MM.1S (cell line): ENCODE measurements around the gene CA10.

Source experiments
- DNase-seq: peaks from one replicate; pipeline ENCODE4 v3.0.0-alpha.2; 2015
- H2AFZ ChIP-seq: fragments of 300-600 bp; sonication (generic); 2 replicates; pipeline ENCODE4 v1.6.0; 2016; ENCODE audit warnings: antibody characterized with exemption, low read length
- H3F3A ChIP-seq: fragments of 300-600 bp; sonication (generic); 2 replicates; pipeline ENCODE4 v1.6.1; 2016; ENCODE audit warnings: mild to moderate bottlenecking, antibody characterized with exemption, low read length, moderate library complexity, mixed read lengths; ENCODE audit not compliant: insufficient read depth
- H3K27ac ChIP-seq: fragments of 300-600 bp; sonication (generic); 2 replicates; pipeline ENCODE4 v1.5.1; 2016; ENCODE audit warnings: mild to moderate bottlenecking, low read length
- H3K27me3 ChIP-seq: fragments of 300-600 bp; sonication (generic); replicated peaks from 2 replicates; pipeline ENCODE4 v1.6.0; 2016; ENCODE audit warnings: low read length; ENCODE audit not compliant: insufficient read depth
- H3K36me3 ChIP-seq: fragments of 300-600 bp; sonication (generic); replicated peaks from 2 replicates; pipeline ENCODE4 v1.6.1; 2016; ENCODE audit warnings: mild to moderate bottlenecking, low read length, mixed read lengths; ENCODE audit not compliant: insufficient read depth
- H3K4me1 ChIP-seq: fragments of 300-600 bp; sonication (generic); 2 replicates; pipeline ENCODE4 v1.6.1; 2016; ENCODE audit warnings: low read length, mixed read lengths
- H3K4me2 ChIP-seq: fragments of 300-600 bp; sonication (generic); 2 replicates; pipeline ENCODE4 v1.6.0; 2016; ENCODE audit warnings: low read depth, low read length
- H3K4me3 ChIP-seq: fragments of 300-600 bp; sonication (generic); 2 replicates; pipeline ENCODE4 v1.5.1; 2016; ENCODE audit warnings: low read length, mixed read lengths
- H3K79me2 ChIP-seq: fragments of 300-600 bp; sonication (generic); 2 replicates; pipeline ENCODE4 v1.6.1; 2016; ENCODE audit warnings: mixed run types, low read length, mixed read lengths
- H3K9ac ChIP-seq: fragments of 300-600 bp; sonication (generic); 2 replicates; pipeline ENCODE4 v1.6.1; 2016; ENCODE audit warnings: low read length, mixed read lengths
- H3K9me2 ChIP-seq: fragments of 300-600 bp; sonication (generic); replicated peaks from 2 replicates; pipeline ENCODE4 v1.6.1; 2016; ENCODE audit warnings: mild to moderate bottlenecking, low read length, mixed read lengths; ENCODE audit not compliant: insufficient read depth
- H3K9me3 ChIP-seq: fragments of 300-600 bp; sonication (generic); replicated peaks from 2 replicates; pipeline ENCODE4 v1.6.1; 2016; ENCODE audit warnings: mild to moderate bottlenecking, low read length, mixed read lengths; ENCODE audit not compliant: insufficient read depth
- H4K20me1 ChIP-seq: fragments of 300-600 bp; sonication (generic); 2 replicates; pipeline ENCODE4 v1.6.1; 2016; ENCODE audit warnings: mild to moderate bottlenecking, low read length, moderate library complexity, mixed read lengths; ENCODE audit not compliant: insufficient read depth
- CTCF ChIP-seq: fragments of 300-600 bp; sonication (generic); IDR thresholded peaks from 2 replicates; pipeline ENCODE4 v1.5.1; 2016; ENCODE audit warnings: antibody characterized with exemption, low read length, mixed read lengths
- EZH2 ChIP-seq: fragments of 300-600 bp; sonication (generic); optimal IDR thresholded peaks from 2 replicates; pipeline ENCODE3; 2017; ENCODE audit warnings: low read depth, mild to moderate bottlenecking, antibody characterized with exemption, low read length, mixed read lengths
- EZH2phosphoT487 ChIP-seq: fragments of 300-600 bp; sonication (generic); IDR thresholded peaks from 2 replicates; pipeline ENCODE4 v1.6.1; 2018; ENCODE audit warnings: antibody characterized with exemption, low read length

CA10 gene

GRCh38 chr17:52120465-52120864 is 38.0 kb downstream of the CA10 start:
- no peaks in the 10 kb centered on the region for H3K36me3 ChIP-seq
- TF ChIP-seq EZH2 (no peak), EZH2phosphoT487 (no peak), CTCF (no peak)
- no peak overlapping the region for H2AFZ ChIP-seq

GRCh38 chr17:52110923-52111581 is 47.5 kb downstream of the CA10 start:
- Histone ChIP-seq H3K79me2 (no peaks in the 10 kb centered on the region), H3K4me2 (no peak overlapping the region), H3K9me3 (no peaks in the 10 kb centered on the region), H3K4me3 (no peak overlapping the region), H3K4me1 (no peaks in the 10 kb centered on the region), H4K20me1 (no peaks in the 10 kb centered on the region), H3K9me2 (no peaks in the 10 kb centered on the region), H2AFZ (no peak overlapping the region), H3K36me3 (no peaks in the 10 kb centered on the region), H3K27ac (no peak overlapping the region), H3K9ac (no peak overlapping the region), H3K27me3 (no peaks in the 10 kb centered on the region), H3F3A (no peaks in the 10 kb centered on the region)
- no peak for DNase-seq
- TF ChIP-seq CTCF, result no peak
- TF ChIP-seq EZH2phosphoT487, result no peak
- no peak for TF ChIP-seq EZH2

More at GRCh38 chr17:52120465-52120864, 38.0 kb downstream of the CA10 start:
- Histone ChIP-seq H3K4me3 (no peak overlapping the region), H3K9me2 (no peaks in the 10 kb centered on the region), H4K20me1 (no peaks in the 10 kb centered on the region), H3K9ac (no peak overlapping the region), H3K4me2 (no peak overlapping the region), H3K4me1 (no peaks in the 10 kb centered on the region), H3F3A (no peaks in the 10 kb centered on the region), H3K27me3 (no peaks in the 10 kb centered on the region), H3K27ac (no peak overlapping the region), H3K79me2 (no peaks in the 10 kb centered on the region), H3K9me3 (no peaks in the 10 kb centered on the region)
- DNase-seq, result no peak

- no peak overlapping the region for H3K9ac ChIP-seq
- TF ChIP-seq CTCF, result peak; percentile 78
- TF ChIP-seq EZH2, result no peak
- TF ChIP-seq EZH2phosphoT487, result no peak
- no peaks in the 10 kb centered on the region for H3K9me3 ChIP-seq
- H3K36me3 ChIP-seq, result no peaks in the 10 kb centered on the region
- H3K4me1 ChIP-seq, result no peaks in the 10 kb centered on the region
- no peak overlapping the region for H3K27ac ChIP-seq
- no peaks in the 10 kb centered on the region for H3F3A ChIP-seq
- H3K4me3 ChIP-seq, result no peak overlapping the region
- no peaks in the 10 kb centered on the region for H3K79me2 ChIP-seq
- H3K27me3 ChIP-seq, result no peaks in the 10 kb centered on the region
- H4K20me1 ChIP-seq, result no peaks in the 10 kb centered on the region
- no peak overlapping the region for H2AFZ ChIP-seq
- H3K4me2 ChIP-seq, result no peak overlapping the region
- peak; percentile 53 for DNase-seq
- no peaks in the 10 kb centered on the region for H3K9me2 ChIP-seq
These were observed 51.8 kb downstream of the CA10 start for GRCh38 chr17:52106638-52107261.
